Measurements from ENCODE around the gene NMB. TPM values are rescaled to one million over a fixed set of nuclear protein-coding genes. Genes with fewer than 3 reads are reported as not detected.

NMB gene
- total and polyA plus RNA-seq, 7 donors = 1.0 to 6.3 (median 2.1) TPM

- no peak overlapping the region for H3K27ac ChIP-seq
- H3K9me3 ChIP-seq = no peaks in the 10 kb centered on the region
- DNase-seq = no peak
- no peaks in the 10 kb centered on the region for H3K27me3 ChIP-seq (ENCODE audit: insufficient read depth in 3 of 3, low read length in 2 of 3)
- intact Hi-C loops (cut with DNase I) = loop anchor here in 1 of 2 donors (10.0 kb wide), 1 partner anchor 108 kb away; the partner anchor contains the start of gene SEC11A
- no peak for ATAC-seq
- H3K36me3 ChIP-seq (ENCODE audit: insufficient read depth in 1 of 2, low read depth in 1 of 2) = peaks cover 0 to 31% of the 10 kb centered on the region in 2 donors
- WGBS, 3 donors = 86 to 90% (median 89%) methylated on average over 8 of the region's 8 CpGs
- no peak for TF ChIP-seq CTCF (IDR thresholded peaks at IDR 0.05)
- peaks cover 8% of the 10 kb centered on the region for H3K4me1 ChIP-seq
- no peak overlapping the region for H3K4me3 ChIP-seq
Measured at GRCh38 chr15:84606653-84607120, 51.3 kb downstream of the NMB start.

GRCh38 chr15:84605554-84605882, 52.5 kb downstream of the NMB start:
- H3K27ac ChIP-seq = no peak overlapping the region
- WGBS, 3 donors = 39 to 66% (median 62%) methylated on average over 2 of the region's 2 CpGs
- H3K36me3 ChIP-seq (ENCODE audit: insufficient read depth in 1 of 2, low read depth in 1 of 2) = peaks cover 0 to 31% of the 10 kb centered on the region in 2 donors
- no peaks in the 10 kb centered on the region for H3K27me3 ChIP-seq (ENCODE audit: insufficient read depth in 3 of 3, low read length in 2 of 3)
- DNase-seq (no peak), ATAC-seq (no peak)
- TF ChIP-seq CTCF (IDR thresholded peaks at IDR 0.05) = no peak
- H3K4me3 ChIP-seq = no peak overlapping the region
- intact Hi-C loops (cut with DNase I) = loop anchor here in 1 of 2 donors (10.0 kb wide), 1 partner anchor 109 kb away; the partner anchor contains the start of gene SEC11A
- no peaks in the 10 kb centered on the region for H3K9me3 ChIP-seq
- H3K4me1 ChIP-seq = peaks cover 8% of the 10 kb centered on the region

Other genes with a start within 250 kb of the NMB start
- 1 to 10 TPM; 3.3 to 5.4 (median 4.4) TPM for gene ZSCAN2, start 57.2 kb downstream of the NMB start, total RNA-seq
- 1 to 10 TPM; 3.5 to 9.6 (median 3.6) TPM for gene ZSCAN2, start 57.2 kb downstream of the NMB start, polyA plus RNA-seq
- 10 to 100 TPM in 3 of 4 donors, 1 to 10 TPM in 1; 8.9 to 22.0 (median 12.1) TPM for gene WDR73, start 3.9 kb downstream of the NMB start, total RNA-seq
- gene WDR73, start 3.9 kb downstream of the NMB start, polyA plus RNA-seq = 10 to 100 TPM; 13.6 to 18.7 (median 17.0) TPM
- gene SEC11A, start 57.9 kb upstream of the NMB start, total RNA-seq = 100 to 1,000 TPM in 2 of 4 donors, 10 to 100 TPM in 2; 80.7 to 106 (median 95.5) TPM
- 100 to 1,000 TPM; 146 to 237 (median 201) TPM for gene SEC11A, start 57.9 kb upstream of the NMB start, polyA plus RNA-seq
- gene ZNF592, start 90.4 kb upstream of the NMB start, total RNA-seq = 10 to 100 TPM; 33.4 to 39.5 (median 35.5) TPM
- 10 to 100 TPM; 13.1 to 43.3 (median 14.4) TPM for gene ZNF592, start 90.4 kb upstream of the NMB start, polyA plus RNA-seq
- gene ALPK3, start 159.2 kb upstream of the NMB start, total RNA-seq = 100 to 1,000 TPM; 199 to 461 (median 304) TPM
- 100 to 1,000 TPM in 2 of 3 donors, 10 to 100 TPM in 1; 75.7 to 357 (median 117) TPM for gene ALPK3, start 159.2 kb upstream of the NMB start, polyA plus RNA-seq
- gene SLC28A1, start 226.5 kb upstream of the NMB start, total RNA-seq = 1 to 10 TPM in 1 of 4 donors, under 1 TPM in 3; 0.23 to 1.9 (median 0.44) TPM
- gene SLC28A1, start 226.5 kb upstream of the NMB start, polyA plus RNA-seq = under 1 TPM; 0.13 to 0.34 (median 0.21) TPM